Lower leg skin (tissue), 3 donors: ENCODE results near the gene ANXA10.

Experiments
- POLR2A ChIP-seq, 2 donors: fragments of 450-650 bp; IDR thresholded peaks; one replicate each; pipeline ENCODE4 v1.6.1; 2016 to 2017; ENCODE audit warnings: antibody characterized with exemption in 2 of 2, mild to moderate bottlenecking in 1 of 2, moderate library complexity in 1 of 2
- TF ChIP-seq, protein P1 (sequence below), 3 donors: fragments of 450-650 bp; IDR thresholded peaks; one replicate each; pipeline ENCODE4 v1.5.1; 2016; ENCODE audit warnings: antibody characterized with exemption in 3 of 3, mild to moderate bottlenecking in 3 of 3, moderate library complexity in 2 of 3

- TF ChIP-seq, protein P1, sequence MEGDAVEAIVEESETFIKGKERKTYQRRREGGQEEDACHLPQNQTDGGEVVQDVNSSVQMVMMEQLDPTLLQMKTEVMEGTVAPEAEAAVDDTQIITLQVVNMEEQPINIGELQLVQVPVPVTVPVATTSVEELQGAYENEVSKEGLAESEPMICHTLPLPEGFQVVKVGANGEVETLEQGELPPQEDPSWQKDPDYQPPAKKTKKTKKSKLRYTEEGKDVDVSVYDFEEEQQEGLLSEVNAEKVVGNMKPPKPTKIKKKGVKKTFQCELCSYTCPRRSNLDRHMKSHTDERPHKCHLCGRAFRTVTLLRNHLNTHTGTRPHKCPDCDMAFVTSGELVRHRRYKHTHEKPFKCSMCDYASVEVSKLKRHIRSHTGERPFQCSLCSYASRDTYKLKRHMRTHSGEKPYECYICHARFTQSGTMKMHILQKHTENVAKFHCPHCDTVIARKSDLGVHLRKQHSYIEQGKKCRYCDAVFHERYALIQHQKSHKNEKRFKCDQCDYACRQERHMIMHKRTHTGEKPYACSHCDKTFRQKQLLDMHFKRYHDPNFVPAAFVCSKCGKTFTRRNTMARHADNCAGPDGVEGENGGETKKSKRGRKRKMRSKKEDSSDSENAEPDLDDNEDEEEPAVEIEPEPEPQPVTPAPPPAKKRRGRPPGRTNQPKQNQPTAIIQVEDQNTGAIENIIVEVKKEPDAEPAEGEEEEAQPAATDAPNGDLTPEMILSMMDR (IDR thresholded peaks at IDR 0.05) = no peak
- TF ChIP-seq POLR2A (IDR thresholded peaks at IDR 0.05) = no peak
Observed at GRCh38 chr4:168218645-168219044, 126.3 kb downstream of the ANXA10 start.
